Suprapubic skin (tissue), 4 donors: Measurements from ENCODE around the gene TMED10. TPM values are rescaled to one million over a fixed set of nuclear protein-coding genes. Genes with fewer than 3 reads are reported as not detected.

Experiments
- DNase-seq, 2 donors: peaks; one replicate each; pipeline ENCODE4 v3.0.0-alpha.2; 2019; ENCODE audit warnings: low spot score in 2 of 2
- H3K27ac ChIP-seq: fragments of 200-600 bp; sonication (generic); one replicate; pipeline ENCODE4 v1.5.1; 2019
- H3K27me3 ChIP-seq: fragments of 200-600 bp; sonication (generic); one replicate; pipeline ENCODE4 v1.5.1; 2019
- H3K36me3 ChIP-seq: fragments of 200-600 bp; sonication (generic); one replicate; pipeline ENCODE4 v1.5.1; 2019
- H3K4me1 ChIP-seq: fragments of 200-600 bp; sonication (generic); one replicate; pipeline ENCODE4 v1.5.1; 2019
- H3K4me3 ChIP-seq: fragments of 200-600 bp; sonication (generic); one replicate; pipeline ENCODE4 v1.5.1; 2019; ENCODE audit warnings: mild to moderate bottlenecking
- H3K9me3 ChIP-seq: fragments of 200-600 bp; sonication (generic); one replicate; pipeline ENCODE4 v1.5.1; 2019
- EP300 ChIP-seq: sonication (generic); formaldehyde crosslinking; IDR thresholded peaks from one replicate; pipeline ENCODE4 v1.6.1; 2017; ENCODE audit warnings: antibody characterized with exemption
- POLR2A ChIP-seq, 2 donors: fragments of 450-650 bp; IDR thresholded peaks; one replicate each; pipeline ENCODE4 v1.6.1; 2017; ENCODE audit warnings: antibody characterized with exemption in 2 of 2, mild to moderate bottlenecking in 2 of 2, moderate library complexity in 2 of 2
- POLR2AphosphoS5 ChIP-seq, 3 donors: sonication (generic); formaldehyde crosslinking; IDR thresholded peaks; one replicate each; pipeline ENCODE4 v1.6.1; 2017; ENCODE audit warnings: antibody characterized with exemption in 3 of 3
- WGBS: methylation state at CpG from one replicate; pipeline ENCODE4 v1.1.5; 2018; 5-methylcytosine and 5-hydroxymethylcytosine counted together
- total RNA-seq, 4 donors: library from RNA; depleted of rRNA; stranded (reverse); fragments of >200 nt; gene quantifications; one replicate each; pipeline ENCODE4 v1.1.0, GENCODE V29; 2016
- TF ChIP-seq, protein P1 (sequence below), 2 donors: fragments of 200-600 bp in 1 of 2; fragments of 450-650 bp in 1 of 2; sonication (generic) in 1 of 2; IDR thresholded peaks; one replicate each; pipeline ENCODE4 v1.5.1; 2016 to 2019; ENCODE audit warnings: antibody characterized with exemption in 2 of 2, mild to moderate bottlenecking in 1 of 2, moderate library complexity in 1 of 2

TMED10 gene
- total RNA-seq, result 100 to 1,000 TPM; 123 to 235 (median 198) TPM

DNA sequence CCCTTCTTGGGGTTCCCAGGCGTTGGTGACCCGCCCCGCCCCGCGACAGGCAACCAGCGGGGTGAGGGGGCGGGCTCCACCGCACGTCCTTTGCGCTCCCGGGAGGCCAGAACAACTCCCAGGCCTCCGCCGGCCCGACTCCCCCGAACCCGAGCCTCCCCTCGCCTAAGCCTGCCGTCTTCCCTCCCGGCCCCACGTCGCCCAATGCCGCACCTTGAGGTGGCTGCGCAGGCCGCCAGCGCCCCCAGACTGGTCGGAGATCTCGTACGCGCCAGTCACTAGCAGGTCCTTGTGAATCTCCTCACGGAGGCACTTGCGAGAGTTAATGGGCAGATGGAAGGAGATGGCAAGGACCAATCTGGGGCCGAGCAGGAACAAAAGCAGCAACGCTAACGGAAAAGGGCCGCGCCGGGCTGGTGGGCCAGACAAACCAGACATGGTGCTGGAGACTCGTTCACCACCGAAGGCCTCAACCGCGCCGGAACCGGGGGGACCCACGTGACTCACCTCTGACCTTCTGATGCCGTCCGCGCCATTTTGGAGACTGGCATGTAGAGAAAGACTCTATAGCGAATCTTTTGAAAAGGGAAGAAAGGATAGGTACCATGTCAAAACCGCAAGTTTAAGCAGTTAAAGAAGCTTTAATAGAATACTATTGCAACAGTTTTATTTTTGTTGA, at the start of gene TMED10:
Gene TMED10 (minus strand): TSS at position 471 of the 679 bp plus-strand sequence. CDS start 33 bp downstream, at position 438.
- peak within 1 kb of the TSS; percentile 83 for H3K4me3 ChIP-seq
- no peaks in the 10 kb centered on the region for H3K36me3 ChIP-seq
- TF ChIP-seq POLR2AphosphoS5 (IDR thresholded peaks at IDR 0.05) (peak in 2 of 3 donors; percentile 62 to 88), EP300 (no peak), POLR2A (IDR thresholded peaks at IDR 0.05) (peak; percentile 61 to 78)
- H3K27ac ChIP-seq, result peak within 1 kb of the TSS; percentile 99
- no peaks in the 10 kb centered on the region for H3K9me3 ChIP-seq
- H3K27me3 ChIP-seq, result no peaks in the 10 kb centered on the region
- DNase-seq, result peak; percentile 95 to 98
- WGBS, result under 1% methylated on average over 48 of the region's 49 CpGs
- H3K4me1 ChIP-seq, result peaks cover 40% of the 10 kb centered on the region

DNA sequence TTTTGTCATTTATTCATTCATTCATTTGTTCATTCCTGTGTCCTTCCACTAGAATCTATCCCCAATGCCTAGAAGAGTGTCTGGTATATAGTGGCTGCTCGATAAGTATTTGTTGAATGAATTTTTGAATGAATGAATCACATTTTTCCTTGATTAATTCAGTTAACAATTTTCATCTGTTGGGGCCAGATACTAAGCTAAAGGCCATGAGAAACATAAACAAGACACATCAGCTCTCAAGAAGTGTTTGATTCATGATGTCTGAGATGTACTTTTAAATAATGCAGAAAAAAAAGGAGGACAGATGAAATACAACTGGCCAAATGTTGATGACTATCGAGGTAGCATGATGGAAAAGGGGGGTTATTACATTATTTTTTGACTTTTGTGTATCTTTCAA, 48.1 kb upstream of the TMED10 start:
- H3K9me3 ChIP-seq, result no peaks in the 10 kb centered on the region
- H3K4me3 ChIP-seq, result no peak overlapping the region
- H3K27me3 ChIP-seq, result no peaks in the 10 kb centered on the region
- peaks cover 2% of the 10 kb centered on the region for H3K4me1 ChIP-seq
- no peak overlapping the region for H3K27ac ChIP-seq
- TF ChIP-seq, protein P1, sequence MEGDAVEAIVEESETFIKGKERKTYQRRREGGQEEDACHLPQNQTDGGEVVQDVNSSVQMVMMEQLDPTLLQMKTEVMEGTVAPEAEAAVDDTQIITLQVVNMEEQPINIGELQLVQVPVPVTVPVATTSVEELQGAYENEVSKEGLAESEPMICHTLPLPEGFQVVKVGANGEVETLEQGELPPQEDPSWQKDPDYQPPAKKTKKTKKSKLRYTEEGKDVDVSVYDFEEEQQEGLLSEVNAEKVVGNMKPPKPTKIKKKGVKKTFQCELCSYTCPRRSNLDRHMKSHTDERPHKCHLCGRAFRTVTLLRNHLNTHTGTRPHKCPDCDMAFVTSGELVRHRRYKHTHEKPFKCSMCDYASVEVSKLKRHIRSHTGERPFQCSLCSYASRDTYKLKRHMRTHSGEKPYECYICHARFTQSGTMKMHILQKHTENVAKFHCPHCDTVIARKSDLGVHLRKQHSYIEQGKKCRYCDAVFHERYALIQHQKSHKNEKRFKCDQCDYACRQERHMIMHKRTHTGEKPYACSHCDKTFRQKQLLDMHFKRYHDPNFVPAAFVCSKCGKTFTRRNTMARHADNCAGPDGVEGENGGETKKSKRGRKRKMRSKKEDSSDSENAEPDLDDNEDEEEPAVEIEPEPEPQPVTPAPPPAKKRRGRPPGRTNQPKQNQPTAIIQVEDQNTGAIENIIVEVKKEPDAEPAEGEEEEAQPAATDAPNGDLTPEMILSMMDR (IDR thresholded peaks at IDR 0.05), result no peak
- TF ChIP-seq EP300 (no peak), POLR2AphosphoS5 (IDR thresholded peaks at IDR 0.05) (no peak), POLR2A (IDR thresholded peaks at IDR 0.05) (no peak)
- WGBS, result 84% methylated on average over 2 of the region's 2 CpGs
- no peak for DNase-seq
- H3K36me3 ChIP-seq, result no peaks in the 10 kb centered on the region

DNA sequence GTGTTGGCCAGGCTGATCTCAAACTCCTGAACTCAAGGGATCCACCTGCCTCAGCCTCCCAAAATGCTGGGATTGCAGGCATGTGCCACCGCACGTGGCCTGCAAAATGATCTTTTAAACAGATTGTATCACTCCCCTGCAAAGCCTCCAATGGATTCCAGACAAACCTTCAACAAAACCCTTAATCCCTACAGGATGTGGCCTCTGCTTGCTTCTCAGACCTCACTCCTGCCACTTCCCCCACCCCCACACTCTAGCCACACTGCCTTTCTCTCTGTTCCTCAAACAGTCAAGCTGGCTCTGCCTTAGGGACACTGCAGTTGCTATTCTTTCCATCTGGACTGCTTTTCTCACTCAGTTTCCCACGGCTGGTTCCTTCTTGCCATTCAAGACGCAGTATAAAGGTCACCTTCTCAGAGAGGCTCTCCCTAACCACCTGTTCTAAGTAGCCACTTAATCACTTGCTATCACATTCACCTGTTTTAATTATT, 47.3 kb upstream of the TMED10 start:
- no peaks in the 10 kb centered on the region for H3K36me3 ChIP-seq
- 76% methylated on average over 4 of the region's 4 CpGs for WGBS
- no peaks in the 10 kb centered on the region for H3K9me3 ChIP-seq
- no peaks in the 10 kb centered on the region for H3K4me1 ChIP-seq
- TF ChIP-seq, protein P1 (IDR thresholded peaks at IDR 0.05), result no peak
- TF ChIP-seq EP300 (no peak), POLR2A (IDR thresholded peaks at IDR 0.05) (no peak), POLR2AphosphoS5 (IDR thresholded peaks at IDR 0.05) (no peak)
- H3K27me3 ChIP-seq, result no peaks in the 10 kb centered on the region
- H3K27ac ChIP-seq, result no peak overlapping the region
- H3K4me3 ChIP-seq, result no peak overlapping the region
- no peak for DNase-seq

DNA sequence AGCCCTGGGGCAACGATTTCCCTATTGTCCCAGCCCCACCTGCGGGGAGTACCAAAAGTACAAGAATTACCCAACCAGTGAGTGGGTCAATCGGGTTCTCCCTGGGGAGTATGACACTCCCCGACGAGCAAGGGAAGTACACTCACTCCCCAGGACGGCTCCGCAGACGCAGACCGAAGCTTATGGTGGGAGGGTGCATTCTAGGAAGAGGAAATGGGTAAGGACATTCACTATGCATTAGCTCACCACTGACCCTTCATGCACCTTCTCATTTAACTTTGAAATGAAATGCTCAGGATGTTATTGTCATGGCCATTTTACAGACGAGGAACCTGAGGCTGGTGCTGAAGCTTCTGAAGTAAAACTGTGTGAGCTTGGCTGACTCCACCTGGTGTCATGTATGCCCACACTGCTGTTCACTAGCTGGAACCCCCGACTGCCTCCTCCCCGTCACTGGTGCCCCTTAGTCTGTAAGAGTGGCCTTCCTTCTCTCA, 45.8 kb upstream of the TMED10 start:
- H3K27ac ChIP-seq, result no peak overlapping the region
- 62% methylated on average over 10 of the region's 12 CpGs for WGBS
- H3K4me3 ChIP-seq, result no peak overlapping the region
- no peak for DNase-seq
- no peaks in the 10 kb centered on the region for H3K27me3 ChIP-seq
- H3K36me3 ChIP-seq, result no peaks in the 10 kb centered on the region
- no peak for TF ChIP-seq POLR2A (IDR thresholded peaks at IDR 0.05)
- TF ChIP-seq, protein P1 (IDR thresholded peaks at IDR 0.05), result no peak
- no peak for TF ChIP-seq EP300
- no peak for TF ChIP-seq POLR2AphosphoS5 (IDR thresholded peaks at IDR 0.05)
- H3K4me1 ChIP-seq, result no peaks in the 10 kb centered on the region
- no peaks in the 10 kb centered on the region for H3K9me3 ChIP-seq

DNA sequence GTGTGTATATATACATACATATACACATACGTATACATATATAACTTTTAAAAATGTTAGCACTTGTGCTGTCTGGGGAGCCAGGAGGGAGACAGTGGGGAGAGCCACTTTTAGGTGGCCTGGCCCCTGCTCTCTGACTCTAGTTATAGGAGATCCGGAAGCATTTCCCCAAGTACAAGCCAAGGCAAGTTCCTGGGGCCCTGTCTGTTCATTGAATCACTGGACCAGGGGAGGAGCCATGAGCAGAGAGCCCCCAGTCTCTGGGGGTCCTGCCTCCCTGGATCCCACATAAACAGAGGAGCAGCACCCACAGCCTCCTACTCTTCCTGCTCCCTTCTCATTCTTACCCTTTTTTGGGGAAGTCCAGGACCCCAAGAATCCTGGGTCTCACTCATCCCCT, 45.4 kb upstream of the TMED10 start:
- H3K27me3 ChIP-seq, result no peaks in the 10 kb centered on the region
- H3K9me3 ChIP-seq, result no peaks in the 10 kb centered on the region
- H3K4me1 ChIP-seq, result no peaks in the 10 kb centered on the region
- no peaks in the 10 kb centered on the region for H3K36me3 ChIP-seq
- no peak for DNase-seq
- no peak for TF ChIP-seq POLR2A (IDR thresholded peaks at IDR 0.05)
- TF ChIP-seq EP300, result no peak
- no peak for TF ChIP-seq POLR2AphosphoS5 (IDR thresholded peaks at IDR 0.05)
- TF ChIP-seq, protein P1 (IDR thresholded peaks at IDR 0.05), result no peak
- 76% methylated on average over 2 of the region's 2 CpGs for WGBS
- H3K4me3 ChIP-seq, result no peak overlapping the region
- H3K27ac ChIP-seq, result no peak overlapping the region
